ENCODE results near the gene WDR1. TPM values are rescaled to one million over a fixed set of nuclear protein-coding genes. Genes with fewer than 3 reads are reported as not detected.
"Not testable (repeated sequence)": the region's sequence is repeated elsewhere in the genome, so short reads cannot be mapped to it uniquely, and the experiment has no call there.

Gene WDR1
- total RNA-seq, 1 donor from 2014 or later, result 96.0 TPM

- H3K9ac ChIP-seq (ENCODE audit: low read depth in 1 of 3, low read length in 3 of 3), result no peak overlapping the region
- no peak overlapping the region for H3K4me3 ChIP-seq (ENCODE audit: low read length in 3 of 3)
- no peak overlapping the region for H3K27ac ChIP-seq (ENCODE audit: low read depth, low read length)
- H3K36me3 ChIP-seq (ENCODE audit: control insufficient read depth in 3 of 3, insufficient read depth in 3 of 3, low read length in 3 of 3), result no peaks in the 10 kb centered on the region
- H3K9me3 ChIP-seq (ENCODE audit: control insufficient read depth in 3 of 3, low read length in 3 of 3), result no peaks in the 10 kb centered on the region
- peaks cover 0 to 2% (median 0%) of the 10 kb centered on the region in 3 donors for H3K27me3 ChIP-seq (ENCODE audit: control insufficient read depth in 3 of 3, insufficient read depth in 3 of 3, low read length in 3 of 3)
- H3K4me1 ChIP-seq (ENCODE audit: control insufficient read depth in 3 of 3, insufficient read depth in 3 of 3, low read length in 3 of 3), result peaks cover 14 to 21% (median 21%) of the 10 kb centered on the region in 3 donors
Measured at GRCh38 chr4:10134141-10134540, 17.5 kb upstream of the WDR1 start.

GRCh38 chr4:10131202-10131601, 14.6 kb upstream of the WDR1 start:
- Histone ChIP-seq H3K9ac (ENCODE audit: low read depth in 1 of 3, low read length in 3 of 3) (no peak overlapping the region), H3K4me3 (ENCODE audit: low read length in 3 of 3) (no peak overlapping the region), H3K4me1 (ENCODE audit: control insufficient read depth in 3 of 3, insufficient read depth in 3 of 3, low read length in 3 of 3) (peaks cover 16 to 24% (median 22%) of the 10 kb centered on the region in 3 donors), H3K9me3 (ENCODE audit: control insufficient read depth in 3 of 3, low read length in 3 of 3) (no peaks in the 10 kb centered on the region), H3K36me3 (ENCODE audit: control insufficient read depth in 3 of 3, insufficient read depth in 3 of 3, low read length in 3 of 3) (no peaks in the 10 kb centered on the region), H3K27me3 (ENCODE audit: control insufficient read depth in 3 of 3, insufficient read depth in 3 of 3, low read length in 3 of 3) (no peaks in the 10 kb centered on the region), H3K27ac (ENCODE audit: low read depth, low read length) (no peak overlapping the region)

GRCh38 chr4:10130178-10130888, 13.7 kb upstream of the WDR1 start:
- Histone ChIP-seq H3K9ac (ENCODE audit: low read depth in 1 of 3, low read length in 3 of 3) (no peak overlapping the region), H3K4me1 (ENCODE audit: control insufficient read depth in 3 of 3, insufficient read depth in 3 of 3, low read length in 3 of 3) (peaks cover 16 to 24% (median 22%) of the 10 kb centered on the region in 3 donors), H3K36me3 (ENCODE audit: control insufficient read depth in 3 of 3, insufficient read depth in 3 of 3, low read length in 3 of 3) (no peaks in the 10 kb centered on the region), H3K4me3 (ENCODE audit: low read length in 3 of 3) (no peak overlapping the region), H3K27me3 (ENCODE audit: control insufficient read depth in 3 of 3, insufficient read depth in 3 of 3, low read length in 3 of 3) (no peaks in the 10 kb centered on the region), H3K27ac (ENCODE audit: low read depth, low read length) (no peak overlapping the region), H3K9me3 (ENCODE audit: control insufficient read depth in 3 of 3, low read length in 3 of 3) (no peaks in the 10 kb centered on the region)

- Histone ChIP-seq H3K4me1 (ENCODE audit: control insufficient read depth in 3 of 3, insufficient read depth in 3 of 3, low read length in 3 of 3) (peaks cover 20 to 24% (median 22%) of the 10 kb centered on the region in 3 donors), H3K27ac (ENCODE audit: low read depth, low read length) (no peak overlapping the region), H3K9me3 (ENCODE audit: control insufficient read depth in 3 of 3, low read length in 3 of 3) (no peaks in the 10 kb centered on the region), H3K36me3 (ENCODE audit: control insufficient read depth in 3 of 3, insufficient read depth in 3 of 3, low read length in 3 of 3) (no peaks in the 10 kb centered on the region), H3K4me3 (ENCODE audit: low read length in 3 of 3) (no peak overlapping the region), H3K27me3 (ENCODE audit: control insufficient read depth in 3 of 3, insufficient read depth in 3 of 3, low read length in 3 of 3) (no peaks in the 10 kb centered on the region), H3K9ac (ENCODE audit: low read depth in 1 of 3, low read length in 3 of 3) (no peak overlapping the region)
Measured at GRCh38 chr4:10129196-10130177, 12.9 kb upstream of the WDR1 start.

GRCh38 chr4:10128761-10129160, 12.2 kb upstream of the WDR1 start:
- H3K4me3 ChIP-seq (ENCODE audit: low read length in 3 of 3), result no peak overlapping the region
- no peaks in the 10 kb centered on the region for H3K9me3 ChIP-seq (ENCODE audit: control insufficient read depth in 3 of 3, low read length in 3 of 3)
- H3K9ac ChIP-seq (ENCODE audit: low read depth in 1 of 3, low read length in 3 of 3), result no peak overlapping the region

GRCh38 chr4:10127531-10127930, 10.9 kb upstream of the WDR1 start:
- H3K4me3 ChIP-seq (ENCODE audit: low read length in 3 of 3); H3K27me3 ChIP-seq (ENCODE audit: control insufficient read depth in 3 of 3, insufficient read depth in 3 of 3, low read length in 3 of 3); H3K27ac ChIP-seq (ENCODE audit: low read depth, low read length); H3K9me3 ChIP-seq (ENCODE audit: control insufficient read depth in 3 of 3, low read length in 3 of 3); H3K36me3 ChIP-seq (ENCODE audit: control insufficient read depth in 3 of 3, insufficient read depth in 3 of 3, low read length in 3 of 3); H3K9ac ChIP-seq (ENCODE audit: low read depth in 1 of 3, low read length in 3 of 3): not testable (repeated sequence)
- peaks cover 22 to 37% (median 27%) of the 10 kb centered on the region in 3 donors for H3K4me1 ChIP-seq (ENCODE audit: control insufficient read depth in 3 of 3, insufficient read depth in 3 of 3, low read length in 3 of 3)

More at GRCh38 chr4:10128761-10129160, 12.2 kb upstream of the WDR1 start:
- Histone ChIP-seq H3K27me3 (ENCODE audit: control insufficient read depth in 3 of 3, insufficient read depth in 3 of 3, low read length in 3 of 3) (no peaks in the 10 kb centered on the region), H3K27ac (ENCODE audit: low read depth, low read length) (no peak overlapping the region), H3K36me3 (ENCODE audit: control insufficient read depth in 3 of 3, insufficient read depth in 3 of 3, low read length in 3 of 3) (no peaks in the 10 kb centered on the region), H3K4me1 (ENCODE audit: control insufficient read depth in 3 of 3, insufficient read depth in 3 of 3, low read length in 3 of 3) (peaks cover 20 to 29% (median 24%) of the 10 kb centered on the region in 3 donors)

- no peak overlapping the region for H3K4me3 ChIP-seq (ENCODE audit: low read length in 3 of 3)
- no peak overlapping the region for H3K9ac ChIP-seq (ENCODE audit: low read depth in 1 of 3, low read length in 3 of 3)
- no peaks in the 10 kb centered on the region for H3K36me3 ChIP-seq (ENCODE audit: control insufficient read depth in 3 of 3, insufficient read depth in 3 of 3, low read length in 3 of 3)
- H3K4me1 ChIP-seq (ENCODE audit: control insufficient read depth in 3 of 3, insufficient read depth in 3 of 3, low read length in 3 of 3), result peaks cover 8 to 18% (median 9%) of the 10 kb centered on the region in 3 donors
- H3K9me3 ChIP-seq (ENCODE audit: control insufficient read depth in 3 of 3, low read length in 3 of 3), result no peaks in the 10 kb centered on the region
- peak overlapping the region; percentile 28 for H3K27ac ChIP-seq (ENCODE audit: low read depth, low read length)
- H3K27me3 ChIP-seq (ENCODE audit: control insufficient read depth in 3 of 3, insufficient read depth in 3 of 3, low read length in 3 of 3), result no peaks in the 10 kb centered on the region
Measured at GRCh38 chr4:10124167-10124930, 7.8 kb upstream of the WDR1 start.

- Histone ChIP-seq H3K36me3 (ENCODE audit: control insufficient read depth in 3 of 3, insufficient read depth in 3 of 3, low read length in 3 of 3) (no peaks in the 10 kb centered on the region), H3K9me3 (ENCODE audit: control insufficient read depth in 3 of 3, low read length in 3 of 3) (no peaks in the 10 kb centered on the region), H3K4me3 (ENCODE audit: low read length in 3 of 3) (no peak overlapping the region), H3K27ac (ENCODE audit: low read depth, low read length) (peak overlapping the region; percentile 28), H3K27me3 (ENCODE audit: control insufficient read depth in 3 of 3, insufficient read depth in 3 of 3, low read length in 3 of 3) (no peaks in the 10 kb centered on the region), H3K4me1 (ENCODE audit: control insufficient read depth in 3 of 3, insufficient read depth in 3 of 3, low read length in 3 of 3) (peaks cover 3 to 15% (median 6%) of the 10 kb centered on the region in 3 donors), H3K9ac (ENCODE audit: low read depth in 1 of 3, low read length in 3 of 3) (no peak overlapping the region)
Measured at GRCh38 chr4:10123227-10124101, 6.9 kb upstream of the WDR1 start.

Data from skeletal muscle tissue (tissue), 4 donors.